ENCODE data around the gene C2CD3.

DNA sequence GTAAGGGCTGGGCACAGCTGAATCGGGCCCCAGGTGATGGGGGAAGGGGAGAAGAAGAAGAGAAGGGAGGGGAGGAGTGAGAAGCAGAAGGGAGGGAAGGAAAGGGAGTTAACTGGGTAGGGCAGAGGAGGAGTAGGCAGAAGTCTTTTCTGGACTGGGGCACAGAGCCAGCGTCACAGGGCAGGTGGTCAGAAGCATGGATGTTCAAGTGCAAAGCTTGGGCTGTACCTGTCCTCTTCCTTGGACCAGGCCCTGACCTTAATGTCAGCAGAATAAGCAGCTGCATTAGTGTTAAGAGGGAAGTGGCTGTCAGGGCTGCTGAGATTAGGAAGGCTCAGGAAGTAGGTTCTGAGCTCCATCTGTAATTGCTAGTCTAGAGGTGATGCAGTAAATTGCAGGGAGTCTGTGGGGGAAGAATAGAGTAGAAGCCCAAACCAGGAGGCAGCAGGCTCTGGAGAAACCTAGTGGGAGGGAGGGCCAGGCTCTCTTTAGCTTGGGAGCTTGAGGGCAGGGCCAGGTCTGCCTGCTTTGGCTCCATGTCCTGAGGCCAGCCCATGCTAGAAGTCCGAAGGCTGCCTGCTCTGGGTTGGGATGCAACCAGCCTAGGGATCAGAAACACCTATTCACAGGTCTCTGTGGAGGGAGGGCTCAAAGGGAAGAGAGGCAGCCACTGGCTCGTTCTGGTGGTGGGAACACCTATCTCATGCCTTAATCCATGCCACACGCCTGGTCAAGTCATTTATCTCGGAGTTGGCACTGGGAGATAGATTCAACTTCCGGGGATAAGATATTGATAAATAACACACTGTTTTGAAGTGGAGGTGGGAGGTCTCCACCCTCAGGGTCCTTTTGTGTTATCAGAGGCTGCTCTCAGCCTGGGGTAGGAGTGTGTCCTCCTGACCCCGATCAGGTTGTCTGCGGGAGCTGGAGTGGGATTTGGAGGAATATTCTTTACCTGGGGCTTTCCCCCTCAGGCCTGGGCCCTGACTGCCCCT is 160.2 kb downstream of the C2CD3 start:
- TF ChIP-seq, protein P1, sequence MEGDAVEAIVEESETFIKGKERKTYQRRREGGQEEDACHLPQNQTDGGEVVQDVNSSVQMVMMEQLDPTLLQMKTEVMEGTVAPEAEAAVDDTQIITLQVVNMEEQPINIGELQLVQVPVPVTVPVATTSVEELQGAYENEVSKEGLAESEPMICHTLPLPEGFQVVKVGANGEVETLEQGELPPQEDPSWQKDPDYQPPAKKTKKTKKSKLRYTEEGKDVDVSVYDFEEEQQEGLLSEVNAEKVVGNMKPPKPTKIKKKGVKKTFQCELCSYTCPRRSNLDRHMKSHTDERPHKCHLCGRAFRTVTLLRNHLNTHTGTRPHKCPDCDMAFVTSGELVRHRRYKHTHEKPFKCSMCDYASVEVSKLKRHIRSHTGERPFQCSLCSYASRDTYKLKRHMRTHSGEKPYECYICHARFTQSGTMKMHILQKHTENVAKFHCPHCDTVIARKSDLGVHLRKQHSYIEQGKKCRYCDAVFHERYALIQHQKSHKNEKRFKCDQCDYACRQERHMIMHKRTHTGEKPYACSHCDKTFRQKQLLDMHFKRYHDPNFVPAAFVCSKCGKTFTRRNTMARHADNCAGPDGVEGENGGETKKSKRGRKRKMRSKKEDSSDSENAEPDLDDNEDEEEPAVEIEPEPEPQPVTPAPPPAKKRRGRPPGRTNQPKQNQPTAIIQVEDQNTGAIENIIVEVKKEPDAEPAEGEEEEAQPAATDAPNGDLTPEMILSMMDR (IDR thresholded peaks at IDR 0.05) = no peak
- TF ChIP-seq EP300 (IDR thresholded peaks at IDR 0.05) = no peak
- no peak for TF ChIP-seq POLR2A (IDR thresholded peaks at IDR 0.05)
- TF ChIP-seq POLR2AphosphoS5 (IDR thresholded peaks at IDR 0.05) = no peak

Data from upper lobe of left lung (tissue), 4 donors.